Neural cell (in vitro differentiated cells): ENCODE measurements around the gene DDOST. TPM values are rescaled to one million over a fixed set of nuclear protein-coding genes. Genes with fewer than 3 reads are reported as not detected.

ENCODE experiments used
- H2AFZ ChIP-seq: fragments of 200-600, 300-800 bp; sonication (generic), shearing (Covaris generic); 2 replicates; pipeline ENCODE4 v1.6.0; 2014; ENCODE audit warnings: low read depth, mild to moderate bottlenecking, antibody characterized with exemption, low read length, moderate library complexity
- H3F3A ChIP-seq: fragments of 200-600 bp; shearing (Covaris generic); 2 replicates; pipeline ENCODE4 v1.6.1; 2016; ENCODE audit warnings: mild to moderate bottlenecking, moderate library complexity, mixed read lengths, antibody characterized with exemption, low read length; ENCODE audit not compliant: insufficient read depth, poor library complexity, severe bottlenecking
- H3K27ac ChIP-seq: fragments of 200-600, 300-800 bp; sonication (generic), shearing (Covaris generic); 2 replicates; pipeline ENCODE4 v1.5.1; 2014; ENCODE audit warnings: mild to moderate bottlenecking, low read length, moderate library complexity
- H3K27me3 ChIP-seq: fragments of 300-800, 200-600 bp; sonication (generic), shearing (Covaris generic); 2 replicates; pipeline ENCODE4 v1.6.0; 2014; ENCODE audit warnings: mild to moderate bottlenecking, low read depth, low read length, moderate library complexity; ENCODE audit not compliant: insufficient read depth
- H3K36me3 ChIP-seq: fragments of 300-800, 200-600 bp; sonication (generic), shearing (Covaris generic); 2 replicates; pipeline ENCODE4 v1.5.1; 2014; ENCODE audit warnings: mild to moderate bottlenecking, antibody characterized with exemption, low read length, moderate library complexity; ENCODE audit not compliant: insufficient read depth
- H3K4me2 ChIP-seq: fragments of 300-800, 200-600 bp; sonication (generic), shearing (Covaris generic); 2 replicates; pipeline ENCODE4 v1.6.0; 2014; ENCODE audit warnings: mild to moderate bottlenecking, low read length
- H3K4me3 ChIP-seq: fragments of 300-800, 200-600 bp; sonication (generic), shearing (Covaris generic); 2 replicates; pipeline ENCODE4 v1.5.1; 2014; ENCODE audit warnings: mild to moderate bottlenecking, low read length, moderate library complexity
- H3K79me2 ChIP-seq: fragments of 200-600 bp; shearing (Covaris generic); replicated peaks from 2 replicates; pipeline ENCODE4 v1.6.0; 2014; ENCODE audit warnings: mild to moderate bottlenecking, low read length, moderate library complexity; ENCODE audit not compliant: insufficient read depth
- H3K9ac ChIP-seq: fragments of 300-800, 200-600 bp; sonication (generic), shearing (Covaris generic); 2 replicates; pipeline ENCODE4 v1.6.1; 2016; ENCODE audit warnings: mild to moderate bottlenecking, low read length, mixed read lengths
- H3K9me2 ChIP-seq: fragments of 200-600 bp; shearing (Covaris generic); 2 replicates; pipeline ENCODE4 v1.6.1; 2016; ENCODE audit warnings: mild to moderate bottlenecking, low read length, mixed read lengths; ENCODE audit not compliant: insufficient read depth
- H3K9me3 ChIP-seq: fragments of 200-600, 300-800 bp; sonication (generic), shearing (Covaris generic); 2 replicates; pipeline ENCODE4 v1.6.1; 2016; ENCODE audit warnings: mild to moderate bottlenecking, mixed run types, low read length, moderate library complexity, mixed read lengths
- H4K20me1 ChIP-seq: fragments of 200-600 bp; shearing (Covaris generic); 2 replicates; pipeline ENCODE4 v1.6.1; 2016; ENCODE audit warnings: mild to moderate bottlenecking, mixed run types; ENCODE audit not compliant: insufficient read depth
- CTCF ChIP-seq: fragments of 450-650 bp; IDR thresholded peaks from 2 replicates; pipeline ENCODE4 v1.5.1; 2014; ENCODE audit warnings: antibody characterized with exemption, mild to moderate bottlenecking, moderate library complexity; ENCODE audit not compliant: poor library complexity, severe bottlenecking
- EP300 ChIP-seq: fragments of 450-650 bp; conservative IDR thresholded peaks from 2 replicates; pipeline ENCODE4 v1.6.1; 2014; ENCODE audit warnings: antibody characterized with exemption, mild to moderate bottlenecking, moderate library complexity; ENCODE audit not compliant: poor library complexity, severe bottlenecking
- EZH2 ChIP-seq: fragments of 200-600, 300-800 bp; shearing (Covaris generic), sonication (generic); IDR thresholded peaks from 2 replicates; pipeline ENCODE4 v1.6.1; 2014; ENCODE audit warnings: antibody characterized with exemption, low read length, borderline replicate concordance, mild to moderate bottlenecking; ENCODE audit not compliant: insufficient read depth, poor library complexity, severe bottlenecking
- MXI1 ChIP-seq: fragments of 450-650 bp; conservative IDR thresholded peaks from 2 replicates; pipeline ENCODE4 v1.6.1; 2014; ENCODE audit warnings: antibody characterized with exemption, mild to moderate bottlenecking; ENCODE audit not compliant: poor library complexity, severe bottlenecking
- POLR2AphosphoS5 ChIP-seq: IDR thresholded peaks from 2 replicates; pipeline ENCODE4 v1.6.1; 2012
- RAD21 ChIP-seq: fragments of 450-650 bp; conservative IDR thresholded peaks from 2 replicates; pipeline ENCODE4 v1.6.1; 2014; ENCODE audit warnings: antibody characterized with exemption, mild to moderate bottlenecking, moderate library complexity
- REST ChIP-seq: IDR thresholded peaks from 2 replicates; pipeline ENCODE4 v1.6.1; 2012; ENCODE audit warnings: borderline replicate concordance
- SMC3 ChIP-seq: fragments of 450-650 bp; conservative IDR thresholded peaks from 2 replicates; pipeline ENCODE4 v1.6.1; 2014; ENCODE audit warnings: antibody characterized with exemption, mild to moderate bottlenecking, moderate library complexity; ENCODE audit not compliant: poor library complexity
- TAF1 ChIP-seq: IDR thresholded peaks from 2 replicates; pipeline ENCODE4 v1.6.1; 2012; ENCODE audit warnings: low read depth
- polyA plus RNA-seq: library from polyadenylated mRNA; depleted of rRNA; stranded (reverse); fragments of >200 nt; gene quantifications from 2 replicates; pipeline ENCODE4 v1.2.3, GENCODE V29; 2014

DDOST gene
- polyA plus RNA-seq, 1 donor from 2014 or later, result 177 TPM

GRCh38 chr1:20621012-20621411 is 40.2 kb downstream of the DDOST start:
- no peaks in the 10 kb centered on the region for H3K27me3 ChIP-seq
- no peaks in the 10 kb centered on the region for H3K36me3 ChIP-seq
- no peaks in the 10 kb centered on the region for H3K79me2 ChIP-seq
- no peak overlapping the region for H2AFZ ChIP-seq
- no peak for TF ChIP-seq MXI1
- no peak for TF ChIP-seq REST
- no peak for TF ChIP-seq CTCF
- TF ChIP-seq SMC3, result no peak
- TF ChIP-seq RAD21, result no peak
- H3K9me2 ChIP-seq, result no peaks in the 10 kb centered on the region
- no peak overlapping the region for H3K4me3 ChIP-seq
- no peak overlapping the region for H3K4me2 ChIP-seq
- H3F3A ChIP-seq, result no peaks in the 10 kb centered on the region
- no peak overlapping the region for H3K9ac ChIP-seq
- H3K27ac ChIP-seq, result no peak overlapping the region
- H4K20me1 ChIP-seq, result no peaks in the 10 kb centered on the region
- no peaks in the 10 kb centered on the region for H3K9me3 ChIP-seq

GRCh38 chr1:20619999-20620398 is 41.2 kb downstream of the DDOST start:
- Histone ChIP-seq H3K4me3 (no peak overlapping the region), H3K27me3 (no peaks in the 10 kb centered on the region), H3K9ac (no peak overlapping the region), H4K20me1 (no peaks in the 10 kb centered on the region), H3K27ac (no peak overlapping the region), H3K4me2 (no peak overlapping the region), H3K79me2 (no peaks in the 10 kb centered on the region), H3K36me3 (no peaks in the 10 kb centered on the region), H3K9me3 (no peaks in the 10 kb centered on the region), H3F3A (no peaks in the 10 kb centered on the region), H2AFZ (no peak overlapping the region), H3K9me2 (no peaks in the 10 kb centered on the region)
- TF ChIP-seq RAD21, result no peak
- TF ChIP-seq EZH2, result no peak
- no peak for TF ChIP-seq EP300
- no peak for TF ChIP-seq POLR2AphosphoS5
- TF ChIP-seq REST, result no peak
- no peak for TF ChIP-seq SMC3
- TF ChIP-seq CTCF, result no peak
- TF ChIP-seq MXI1, result no peak
- TF ChIP-seq TAF1, result no peak
